Measurements from ENCODE around the gene MYL7. TPM values are rescaled to one million over a fixed set of nuclear protein-coding genes. Genes with fewer than 3 reads are reported as not detected.

The MYL7 gene
- total and polyA plus RNA-seq, 7 donors = 0.15 to 1.7 (median 0.98) TPM; not detected in 3

GRCh38 chr7:44162785-44163395 is 21.8 kb upstream of the MYL7 start:
- TF ChIP-seq CTCF (IDR thresholded peaks at IDR 0.05) = no peak
- Histone ChIP-seq H3K27ac (no peak overlapping the region), H3K4me3 (no peak overlapping the region), H3K9me3 (no peaks in the 10 kb centered on the region), H3K4me1 (peaks cover 8% of the 10 kb centered on the region), H3K27me3 (ENCODE audit: insufficient read depth in 3 of 3, low read length in 2 of 3) (no peaks in the 10 kb centered on the region), H3K36me3 (ENCODE audit: insufficient read depth in 1 of 2, low read depth in 1 of 2) (no peaks in the 10 kb centered on the region)
- intact Hi-C loops (cut with DNase I) = no loop called here
- 73 to 84% (median 83%) methylated on average over 1 of the region's 1 CpG for WGBS, 3 donors
- ATAC-seq = no peak
- no peak for DNase-seq

GRCh38 chr7:44162179-44162578 is 21.0 kb upstream of the MYL7 start:
- H3K36me3 ChIP-seq (ENCODE audit: insufficient read depth in 1 of 2, low read depth in 1 of 2) = no peaks in the 10 kb centered on the region
- whole genome bisulfite sequencing, 3 donors = 68 to 72% (median 70%) methylated on average over 4 of the region's 4 CpGs
- DNase-seq (no peak), ATAC-seq (no peak)
- intact Hi-C loops (cut with DNase I) = no loop called here
- peaks cover 8% of the 10 kb centered on the region for H3K4me1 ChIP-seq
- H3K27me3 ChIP-seq (ENCODE audit: insufficient read depth in 3 of 3, low read length in 2 of 3) = no peaks in the 10 kb centered on the region
- no peak overlapping the region for H3K4me3 ChIP-seq
- no peaks in the 10 kb centered on the region for H3K9me3 ChIP-seq
- no peak overlapping the region for H3K27ac ChIP-seq
- TF ChIP-seq CTCF (IDR thresholded peaks at IDR 0.05) = no peak

GRCh38 chr7:44161371-44161770 is 20.2 kb upstream of the MYL7 start:
- Histone ChIP-seq H3K9me3 (no peaks in the 10 kb centered on the region), H3K27ac (no peak overlapping the region), H3K27me3 (ENCODE audit: insufficient read depth in 3 of 3, low read length in 2 of 3) (no peaks in the 10 kb centered on the region), H3K4me3 (no peak overlapping the region), H3K4me1 (peaks cover 8% of the 10 kb centered on the region), H3K36me3 (ENCODE audit: insufficient read depth in 1 of 2, low read depth in 1 of 2) (no peaks in the 10 kb centered on the region)
- ATAC-seq (no peak), DNase-seq (no peak)
- no peak for TF ChIP-seq CTCF (IDR thresholded peaks at IDR 0.05)
- intact Hi-C loops (cut with DNase I) = no loop called here
- 98 to 100% (median 99%) methylated on average over 2 of the region's 2 CpGs for WGBS, 3 donors

GRCh38 chr7:44159824-44160630 is 18.9 kb upstream of the MYL7 start:
- H3K36me3 ChIP-seq (ENCODE audit: insufficient read depth in 1 of 2, low read depth in 1 of 2) = no peaks in the 10 kb centered on the region
- no peak for TF ChIP-seq CTCF (IDR thresholded peaks at IDR 0.05)
- H3K9me3 ChIP-seq = no peaks in the 10 kb centered on the region
- DNase-seq = no peak
- no peak overlapping the region for H3K4me3 ChIP-seq
- no peak overlapping the region for H3K27ac ChIP-seq
- no peaks in the 10 kb centered on the region for H3K27me3 ChIP-seq (ENCODE audit: insufficient read depth in 3 of 3, low read length in 2 of 3)
- 44 to 65% (median 52%) methylated on average over 5 of the region's 5 CpGs for WGBS, 3 donors
- peaks cover 8% of the 10 kb centered on the region for H3K4me1 ChIP-seq
- intact Hi-C loops (cut with DNase I) = no loop called here
- peak in 1 of 4 donors; percentile 69 for ATAC-seq
